Fibroblast of lung (primary cell): ENCODE data around the gene CFAP410. TPM values are rescaled to one million over a fixed set of nuclear protein-coding genes. Genes with fewer than 3 reads are reported as not detected.
A peak's percentile ranks its signal among the peaks of the same experiment; 100 is the strongest.

ENCODE experiments used
- DNase-seq, 2 donors: peaks; one replicate each; pipeline versions ENCODE4 v3.0.0 to v3.0.0-alpha.2; 2010; ENCODE audit warnings: low read depth in 2 of 2
- H2AFZ ChIP-seq: 2 replicates; pipeline ENCODE4 v1.5.1; 2012; ENCODE audit warnings: low read length, control low read depth, inconsistent platforms
- H3K27ac ChIP-seq: 2 replicates; pipeline ENCODE4 v1.5.1; 2011; ENCODE audit warnings: low read length, control low read depth; ENCODE audit not compliant: insufficient read depth
- H3K27me3 ChIP-seq: 2 replicates; pipeline ENCODE4 v1.5.1; 2011; ENCODE audit warnings: mild to moderate bottlenecking, low read length; ENCODE audit not compliant: control insufficient read depth, insufficient read depth
- H3K36me3 ChIP-seq: 2 replicates; pipeline ENCODE4 v1.5.1; 2011; ENCODE audit warnings: low read length; ENCODE audit not compliant: control insufficient read depth, insufficient read depth
- H3K4me1 ChIP-seq: 2 replicates; pipeline ENCODE4 v1.5.1; 2011; ENCODE audit warnings: low read length; ENCODE audit not compliant: control insufficient read depth, insufficient read depth; ENCODE audit errors: extremely low read depth
- H3K4me2 ChIP-seq: 2 replicates; pipeline ENCODE4 v1.5.1; 2011; ENCODE audit warnings: low read length, control low read depth; ENCODE audit not compliant: insufficient read depth; ENCODE audit errors: extremely low read depth
- H3K4me3 ChIP-seq, 4 experiments: fragments of 200-600 bp in 1 of 4; sonication (generic) in 1 of 4; replicated peaks in 1 of 4; 2 replicates each; pipeline ENCODE4 v1.5.1; 2011 to 2016; ENCODE audit warnings: low read length in 4 of 4, low read depth in 3 of 4, mild to moderate bottlenecking in 3 of 4, control low read depth in 2 of 4, inconsistent platforms in 1 of 4, mixed read lengths in 1 of 4; ENCODE audit not compliant: insufficient read depth in 1 of 4; ENCODE audit errors: control extremely low read depth in 1 of 4
- H3K79me2 ChIP-seq: 2 replicates; pipeline ENCODE4 v1.5.1; 2012; ENCODE audit warnings: mild to moderate bottlenecking, low read length, inconsistent platforms; ENCODE audit not compliant: control insufficient read depth, insufficient read depth
- H3K9ac ChIP-seq: 2 replicates; pipeline ENCODE4 v1.5.1; 2011; ENCODE audit warnings: mild to moderate bottlenecking, low read length, control low read depth; ENCODE audit not compliant: insufficient read depth
- H3K9me3 ChIP-seq: 2 replicates; pipeline ENCODE4 v1.5.1; 2012; ENCODE audit warnings: low read depth, low read length; ENCODE audit not compliant: control insufficient read depth, insufficient read depth
- H4K20me1 ChIP-seq: 2 replicates; pipeline ENCODE4 v1.5.1; 2011; ENCODE audit warnings: low read length; ENCODE audit not compliant: control insufficient read depth, insufficient read depth; ENCODE audit errors: extremely low read depth
- EZH2 ChIP-seq: IDR thresholded peaks from 2 replicates; pipeline ENCODE4 v1.5.1; 2012; ENCODE audit warnings: low read length, control low read depth, mild to moderate bottlenecking; ENCODE audit errors: missing control alignments
- polyA plus RNA-seq, 2 donors: library from polyadenylated mRNA; depleted of rRNA in 1 of 2; stranded (reverse) in 1 of 2; unstranded in 1 of 2; fragments of >200 nt; gene quantifications; 2 replicates each; pipeline ENCODE4 v1.2.1, GENCODE V29; 2011 to 2012; ENCODE audit warnings: missing spikeins in 1 of 2
- total RNA-seq: library from RNA; depleted of rRNA; stranded (reverse); fragments of >200 nt; gene quantifications from 2 replicates; pipeline ENCODE4 v1.2.1, GENCODE V29; 2014
- TF ChIP-seq, protein P1 (sequence below), 2 donors: IDR thresholded peaks in 1 of 2; conservative IDR thresholded peaks in 1 of 2; 1 replicate in 1 of 2; 2 replicates in 1 of 2; pipeline ENCODE4 v1.5.1; 2011 to 2012; ENCODE audit warnings: low read length in 2 of 2, control low read depth in 1 of 2, inconsistent platforms in 1 of 2, low read depth in 1 of 2, mild to moderate bottlenecking in 1 of 2

CFAP410 gene
- total and polyA plus RNA-seq, 2 donors (not counting 1 experiment from before 2014, with no cell fraction given), result 4.9 to 7.1 TPM

GRCh38 chr21:44295163-44295573 lies 44.0 kb downstream of the CFAP410 start:
- Histone ChIP-seq H3K9me3 (no peaks in the 10 kb centered on the region), H4K20me1 (no peaks in the 10 kb centered on the region), H3K27me3 (no peaks in the 10 kb centered on the region), H3K9ac (no peak overlapping the region), H3K4me1 (peaks cover 2% of the 10 kb centered on the region), H3K79me2 (no peaks in the 10 kb centered on the region), H3K4me2 (no peak overlapping the region), H3K4me3 (no peak overlapping the region), H3K36me3 (no peaks in the 10 kb centered on the region), H2AFZ (no peak overlapping the region), H3K27ac (no peak overlapping the region)
- TF ChIP-seq EZH2, result no peak
- TF ChIP-seq, protein P1, sequence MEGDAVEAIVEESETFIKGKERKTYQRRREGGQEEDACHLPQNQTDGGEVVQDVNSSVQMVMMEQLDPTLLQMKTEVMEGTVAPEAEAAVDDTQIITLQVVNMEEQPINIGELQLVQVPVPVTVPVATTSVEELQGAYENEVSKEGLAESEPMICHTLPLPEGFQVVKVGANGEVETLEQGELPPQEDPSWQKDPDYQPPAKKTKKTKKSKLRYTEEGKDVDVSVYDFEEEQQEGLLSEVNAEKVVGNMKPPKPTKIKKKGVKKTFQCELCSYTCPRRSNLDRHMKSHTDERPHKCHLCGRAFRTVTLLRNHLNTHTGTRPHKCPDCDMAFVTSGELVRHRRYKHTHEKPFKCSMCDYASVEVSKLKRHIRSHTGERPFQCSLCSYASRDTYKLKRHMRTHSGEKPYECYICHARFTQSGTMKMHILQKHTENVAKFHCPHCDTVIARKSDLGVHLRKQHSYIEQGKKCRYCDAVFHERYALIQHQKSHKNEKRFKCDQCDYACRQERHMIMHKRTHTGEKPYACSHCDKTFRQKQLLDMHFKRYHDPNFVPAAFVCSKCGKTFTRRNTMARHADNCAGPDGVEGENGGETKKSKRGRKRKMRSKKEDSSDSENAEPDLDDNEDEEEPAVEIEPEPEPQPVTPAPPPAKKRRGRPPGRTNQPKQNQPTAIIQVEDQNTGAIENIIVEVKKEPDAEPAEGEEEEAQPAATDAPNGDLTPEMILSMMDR (conservative IDR thresholded peaks at IDR 0.05 in 1 of 2, IDR thresholded peaks at IDR 0.05 in 1 of 2; ENCODE audit: low read depth in 1 of 2, low read length in 2 of 2), result no peak
- DNase-seq, result no peak

- peaks cover 2% of the 10 kb centered on the region for H3K4me1 ChIP-seq
- H3K9ac ChIP-seq, result no peak overlapping the region
- no peak overlapping the region for H3K4me3 ChIP-seq
- H3K4me2 ChIP-seq, result no peak overlapping the region
- H2AFZ ChIP-seq, result no peak overlapping the region
- H3K27ac ChIP-seq, result no peak overlapping the region
- no peaks in the 10 kb centered on the region for H3K79me2 ChIP-seq
- no peaks in the 10 kb centered on the region for H3K36me3 ChIP-seq
- no peaks in the 10 kb centered on the region for H3K27me3 ChIP-seq
- H3K9me3 ChIP-seq, result no peaks in the 10 kb centered on the region
- DNase-seq, result peak in 1 of 2 donors; percentile 53
- H4K20me1 ChIP-seq, result no peaks in the 10 kb centered on the region
- TF ChIP-seq EZH2, result no peak
- TF ChIP-seq, protein P1 (conservative IDR thresholded peaks at IDR 0.05 in 1 of 2, IDR thresholded peaks at IDR 0.05 in 1 of 2; ENCODE audit: low read depth in 1 of 2, low read length in 2 of 2), result no peak
These were observed 44.6 kb downstream of the CFAP410 start for GRCh38 chr21:44294391-44295162.

DNA sequence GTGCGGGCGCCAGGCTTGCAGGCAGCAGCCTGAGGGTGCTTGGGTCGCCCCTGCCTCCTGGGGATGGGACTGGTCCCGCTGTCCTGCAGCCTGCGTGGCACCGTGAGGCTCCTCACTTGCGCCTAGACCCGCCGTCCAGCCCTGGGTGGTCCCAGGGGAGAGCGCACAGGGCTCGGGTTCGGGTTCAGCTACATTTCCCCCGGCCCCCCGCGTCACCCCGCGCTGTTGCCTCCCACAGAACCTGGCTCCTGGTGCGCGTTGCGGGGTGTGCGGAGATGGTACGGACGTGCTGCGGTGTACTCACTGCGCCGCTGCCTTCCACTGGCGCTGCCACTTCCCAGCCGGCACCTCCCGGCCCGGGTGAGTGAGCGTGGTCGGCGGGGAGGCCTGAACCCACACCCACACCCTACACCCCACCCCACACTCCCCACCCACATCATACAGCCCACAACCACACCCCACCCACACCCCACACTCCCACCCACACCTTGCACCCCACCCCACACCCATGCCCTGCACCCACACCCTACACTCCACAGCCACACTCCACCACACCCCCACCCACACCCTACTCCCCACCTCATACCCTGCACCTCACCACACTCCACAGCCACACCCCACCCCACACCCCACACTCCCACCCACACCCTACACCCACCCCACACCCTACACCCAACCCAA lies 45.5 kb downstream of the CFAP410 start:
- no peaks in the 10 kb centered on the region for H3K79me2 ChIP-seq
- no peak for DNase-seq
- H3K27me3 ChIP-seq, result no peaks in the 10 kb centered on the region
- no peaks in the 10 kb centered on the region for H3K9me3 ChIP-seq
- no peak overlapping the region for H2AFZ ChIP-seq
- H3K27ac ChIP-seq, result no peak overlapping the region
- H4K20me1 ChIP-seq, result no peaks in the 10 kb centered on the region
- H3K4me1 ChIP-seq, result no peaks in the 10 kb centered on the region
- H3K4me3 ChIP-seq, result no peak overlapping the region
- TF ChIP-seq, protein P1 (conservative IDR thresholded peaks at IDR 0.05 in 1 of 2, IDR thresholded peaks at IDR 0.05 in 1 of 2; ENCODE audit: low read depth in 1 of 2, low read length in 2 of 2), result no peak
- no peak for TF ChIP-seq EZH2
- H3K4me2 ChIP-seq, result no peak overlapping the region
- H3K36me3 ChIP-seq, result no peaks in the 10 kb centered on the region
- no peak overlapping the region for H3K9ac ChIP-seq
